Measurements from ENCODE around the gene ROMO1. TPM values are rescaled to one million over a fixed set of nuclear protein-coding genes. Genes with fewer than 3 reads are reported as not detected.

The ROMO1 gene
- total RNA-seq, result 105 to 107 TPM (median 105 TPM) in 3 replicates

DNA sequence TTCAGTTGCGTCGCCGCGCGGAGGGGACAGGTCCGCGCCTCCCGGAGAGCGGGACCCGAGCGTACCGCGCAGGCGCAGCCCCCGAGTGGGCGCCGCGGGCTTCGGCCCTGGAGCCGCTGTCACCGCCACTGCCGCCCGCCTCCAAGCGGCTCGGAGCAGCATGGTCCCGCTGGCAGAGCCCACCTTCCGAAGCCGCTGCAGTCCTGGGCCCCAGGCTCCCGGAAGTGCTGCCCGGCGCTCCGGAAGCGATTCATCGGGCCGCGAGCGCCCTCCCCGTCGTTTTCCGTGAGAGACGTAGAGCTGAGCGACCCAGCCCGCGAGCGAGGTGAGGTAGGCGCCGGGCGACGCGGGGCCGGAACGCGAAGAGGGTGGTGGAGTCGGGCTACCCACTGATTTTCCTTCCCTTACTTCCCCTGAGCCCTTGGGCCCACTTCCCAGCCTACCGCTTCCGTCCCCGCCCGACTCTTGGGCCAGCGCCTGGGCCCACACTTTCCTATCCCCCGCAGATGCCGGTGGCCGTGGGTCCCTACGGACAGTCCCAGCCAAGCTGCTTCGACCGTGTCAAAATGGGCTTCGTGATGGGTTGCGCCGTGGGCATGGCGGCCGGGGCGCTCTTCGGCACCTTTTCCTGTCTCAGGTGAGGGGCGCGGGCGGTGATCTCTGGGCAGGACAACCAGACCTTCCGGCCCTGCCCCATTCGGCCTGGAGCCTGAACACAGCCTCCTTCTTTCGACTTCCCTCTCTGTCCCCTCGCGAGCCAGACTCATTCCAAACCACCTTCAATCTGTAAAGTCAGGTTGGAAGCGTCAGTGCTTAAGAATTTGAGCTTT is at the start of gene ROMO1, which contains the start of gene NFS1:
TSS of gene ROMO1 (plus strand) at position 279 of the 830 bp plus-strand sequence. CDS start at position 507, 228 bp downstream.
TSS of gene NFS1 (minus strand) at position 226 of the 830 bp plus-strand sequence. CDS start at position 162, 64 bp downstream.
- H3K27me3 Mint-ChIP-seq (ENCODE audit: low read depth), result no peaks in the 10 kb centered on the region
- H3K27ac Mint-ChIP-seq, result peak within 1 kb of the TSS; percentile 99
- TF ChIP-seq, protein P1, sequence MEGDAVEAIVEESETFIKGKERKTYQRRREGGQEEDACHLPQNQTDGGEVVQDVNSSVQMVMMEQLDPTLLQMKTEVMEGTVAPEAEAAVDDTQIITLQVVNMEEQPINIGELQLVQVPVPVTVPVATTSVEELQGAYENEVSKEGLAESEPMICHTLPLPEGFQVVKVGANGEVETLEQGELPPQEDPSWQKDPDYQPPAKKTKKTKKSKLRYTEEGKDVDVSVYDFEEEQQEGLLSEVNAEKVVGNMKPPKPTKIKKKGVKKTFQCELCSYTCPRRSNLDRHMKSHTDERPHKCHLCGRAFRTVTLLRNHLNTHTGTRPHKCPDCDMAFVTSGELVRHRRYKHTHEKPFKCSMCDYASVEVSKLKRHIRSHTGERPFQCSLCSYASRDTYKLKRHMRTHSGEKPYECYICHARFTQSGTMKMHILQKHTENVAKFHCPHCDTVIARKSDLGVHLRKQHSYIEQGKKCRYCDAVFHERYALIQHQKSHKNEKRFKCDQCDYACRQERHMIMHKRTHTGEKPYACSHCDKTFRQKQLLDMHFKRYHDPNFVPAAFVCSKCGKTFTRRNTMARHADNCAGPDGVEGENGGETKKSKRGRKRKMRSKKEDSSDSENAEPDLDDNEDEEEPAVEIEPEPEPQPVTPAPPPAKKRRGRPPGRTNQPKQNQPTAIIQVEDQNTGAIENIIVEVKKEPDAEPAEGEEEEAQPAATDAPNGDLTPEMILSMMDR (IDR thresholded peaks at IDR 0.05; ENCODE audit: unreplicated experiment), result peak; percentile 35
- peak; percentile 77 to 88 for DNase-seq (ENCODE audit: low spot score in 2 of 2, unreplicated experiment in 2 of 2)
- H3K9me3 Mint-ChIP-seq, result no peaks in the 10 kb centered on the region
- peak within 1 kb of the TSS; percentile 84 for H3K4me3 Mint-ChIP-seq
- H3K36me3 Mint-ChIP-seq, result peaks cover 18% of the 10 kb centered on the region
- peaks cover 23% of the 10 kb centered on the region for H3K4me1 Mint-ChIP-seq

DNA sequence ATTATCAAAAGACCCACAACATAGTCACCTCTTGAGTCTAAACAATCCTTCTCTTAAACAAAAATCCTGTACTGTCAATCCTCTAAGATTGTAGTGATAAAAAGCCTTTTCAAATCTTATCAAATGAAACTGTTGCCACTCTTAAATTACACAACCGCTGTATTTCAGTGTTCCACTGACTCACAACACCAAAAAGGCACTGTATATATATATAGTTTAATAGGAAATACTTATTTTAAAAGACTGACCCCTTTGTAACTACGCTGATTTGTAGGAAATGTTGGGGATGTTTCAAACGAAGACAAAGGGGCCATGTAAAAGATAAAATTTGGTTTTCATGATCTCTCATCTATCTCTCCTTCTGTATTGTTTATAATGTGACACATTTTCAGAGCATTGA is 48.6 kb upstream of the ROMO1 start:
- Mint-ChIP-seq H3K27ac (peak overlapping the region; percentile 66), H3K4me1 (peaks cover 1% of the 10 kb centered on the region), H3K27me3 (ENCODE audit: low read depth) (no peaks in the 10 kb centered on the region), H3K4me3 (no peak overlapping the region), H3K36me3 (peaks cover 21% of the 10 kb centered on the region), H3K9me3 (no peaks in the 10 kb centered on the region)
- TF ChIP-seq, protein P1 (IDR thresholded peaks at IDR 0.05; ENCODE audit: unreplicated experiment), result no peak
- no peak for DNase-seq (ENCODE audit: low spot score in 2 of 2, unreplicated experiment in 2 of 2)

DNA sequence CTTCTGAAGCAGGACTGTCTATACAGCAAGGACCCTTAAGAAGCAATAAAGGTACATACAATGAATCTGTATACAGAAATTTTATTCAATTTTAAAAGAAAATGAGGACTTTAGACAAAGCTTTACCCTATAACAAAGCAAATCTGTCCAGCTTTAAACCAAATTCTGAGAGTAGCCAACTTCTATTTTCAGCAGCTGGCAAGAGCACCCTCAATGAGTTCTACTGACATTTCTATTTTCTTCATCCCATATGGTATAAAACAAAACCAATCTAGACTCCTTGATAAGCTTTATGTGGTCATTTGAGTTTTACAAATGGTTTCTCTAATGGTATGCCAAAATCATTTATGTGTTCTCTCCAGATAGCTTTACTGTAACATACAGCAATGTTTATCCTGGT is 47.2 kb upstream of the ROMO1 start:
- no peaks in the 10 kb centered on the region for H3K27me3 Mint-ChIP-seq (ENCODE audit: low read depth)
- H3K4me3 Mint-ChIP-seq, result no peak overlapping the region
- TF ChIP-seq, protein P1 (IDR thresholded peaks at IDR 0.05; ENCODE audit: unreplicated experiment), result no peak
- no peak for DNase-seq (ENCODE audit: low spot score in 2 of 2, unreplicated experiment in 2 of 2)
- H3K36me3 Mint-ChIP-seq, result peaks cover 21% of the 10 kb centered on the region
- H3K9me3 Mint-ChIP-seq, result no peaks in the 10 kb centered on the region
- peaks cover 1% of the 10 kb centered on the region for H3K4me1 Mint-ChIP-seq
- peak overlapping the region; percentile 59 for H3K27ac Mint-ChIP-seq

DNA sequence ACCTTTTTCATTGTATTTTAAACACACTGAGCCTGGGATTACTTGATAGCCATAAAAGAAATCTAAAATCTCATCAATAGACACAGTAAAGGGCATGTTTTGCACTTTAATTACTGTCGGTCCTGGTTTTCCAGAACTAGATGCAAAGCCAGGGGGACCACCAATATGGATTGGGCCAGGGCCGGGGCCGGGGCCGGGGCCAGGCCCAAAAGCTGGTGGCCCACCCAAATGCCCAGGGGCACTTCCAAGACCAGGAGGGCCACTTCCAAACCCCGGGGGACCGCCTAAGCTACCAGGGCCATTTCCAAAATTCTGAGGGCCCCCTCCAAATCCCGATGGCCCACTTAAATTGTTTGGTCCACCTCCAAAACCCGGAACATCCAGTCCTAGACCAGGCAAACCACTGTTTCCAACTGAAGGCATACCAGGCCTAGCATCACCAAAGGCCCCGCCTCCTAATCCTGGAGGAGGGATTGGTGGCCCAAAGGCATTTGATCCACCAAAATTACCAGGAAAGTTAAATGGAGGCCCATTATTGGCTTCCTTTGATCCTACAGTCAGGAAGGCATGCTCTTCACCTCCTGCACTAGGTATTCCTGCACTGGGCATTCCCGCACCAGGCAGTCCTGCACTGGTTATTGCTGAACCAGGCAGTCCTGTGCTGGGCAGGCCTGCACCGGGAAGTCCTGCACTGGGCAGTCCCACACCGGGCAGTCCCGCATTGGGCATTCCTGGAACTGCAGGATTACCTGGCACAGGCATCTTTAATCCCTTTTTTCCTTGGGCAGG is 46.4 kb upstream of the ROMO1 start:
- Mint-ChIP-seq H3K27me3 (ENCODE audit: low read depth) (no peaks in the 10 kb centered on the region), H3K9me3 (no peaks in the 10 kb centered on the region), H3K4me3 (no peak overlapping the region), H3K4me1 (peaks cover 6% of the 10 kb centered on the region), H3K27ac (peak overlapping the region; percentile 59), H3K36me3 (peaks cover 24% of the 10 kb centered on the region)
- no peak for DNase-seq (ENCODE audit: low spot score in 2 of 2, unreplicated experiment in 2 of 2)
- TF ChIP-seq, protein P1 (IDR thresholded peaks at IDR 0.05; ENCODE audit: unreplicated experiment), result no peak

DNA sequence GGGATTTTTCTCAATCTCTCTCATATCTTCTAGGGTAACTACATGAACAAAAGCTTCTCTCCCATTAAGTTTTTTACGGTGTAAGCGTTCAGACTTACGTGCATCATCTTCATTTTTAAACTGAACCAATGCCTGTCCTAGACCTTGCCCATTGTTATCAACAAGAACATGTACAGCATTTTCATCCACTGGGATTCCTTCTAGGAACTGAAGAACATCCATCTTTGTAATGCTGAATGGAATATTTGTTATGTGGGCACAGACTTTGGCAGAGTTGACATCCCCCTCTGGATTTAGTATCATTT is 45.8 kb upstream of the ROMO1 start:
- DNase-seq (ENCODE audit: low spot score in 2 of 2, unreplicated experiment in 2 of 2), result no peak
- H3K4me1 Mint-ChIP-seq, result peaks cover 6% of the 10 kb centered on the region
- no peaks in the 10 kb centered on the region for H3K9me3 Mint-ChIP-seq
- peaks cover 24% of the 10 kb centered on the region for H3K36me3 Mint-ChIP-seq
- TF ChIP-seq, protein P1 (IDR thresholded peaks at IDR 0.05; ENCODE audit: unreplicated experiment), result no peak
- H3K27me3 Mint-ChIP-seq (ENCODE audit: low read depth), result no peaks in the 10 kb centered on the region
- no peak overlapping the region for H3K27ac Mint-ChIP-seq
- H3K4me3 Mint-ChIP-seq, result no peak overlapping the region
